Lower lobe of right lung (tissue), 2 donors: Measurements from ENCODE around the gene SIM1. TPM values are rescaled to one million over a fixed set of nuclear protein-coding genes. Genes with fewer than 3 reads are reported as not detected.
"Not testable (repeated sequence)": the region's sequence is repeated elsewhere in the genome, so short reads cannot be mapped to it uniquely, and the experiment has no call there.

ENCODE experiments used
- ATAC-seq, 2 donors: fragments of 200-7000 bp; cut with Tn5 transposase; one replicate each; pipeline ENCODE4 v1.9.1; 2020 to 2022; ENCODE audit warnings: mild to moderate bottlenecking in 2 of 2, moderate library complexity in 2 of 2
- DNase-seq: peaks from one replicate; pipeline ENCODE4 v3.0.0-alpha.2; 2020
- H3K27ac ChIP-seq: fragments of 200-600 bp; one replicate; pipeline ENCODE4 v1.8.0; 2022
- H3K27me3 ChIP-seq: fragments of 200-600 bp; one replicate; pipeline ENCODE4 v1.8.0; 2022; ENCODE audit warnings: low read depth
- H3K36me3 ChIP-seq: fragments of 200-600 bp; one replicate; pipeline ENCODE4 v1.8.0; 2022; ENCODE audit warnings: mild to moderate bottlenecking
- H3K4me1 ChIP-seq: fragments of 200-600 bp; one replicate; pipeline ENCODE4 v1.8.0; 2022
- H3K4me3 ChIP-seq: fragments of 200-600 bp; one replicate; pipeline ENCODE4 v1.8.0; 2022; ENCODE audit warnings: mild to moderate bottlenecking
- H3K9me3 ChIP-seq: fragments of 200-600 bp; one replicate; pipeline ENCODE4 v1.8.0; 2022
- intact Hi-C: fragments of 100-400 bp; cut with DNase I; formaldehyde crosslinking; loops from one replicate; pipeline ENCODE4 v1.11.0; 2022
- total RNA-seq: library from RNA; stranded (reverse); fragmentation: NEBNext Ultra II Directional; extraction: Animal tissue kit (Norgen Biotek cat#: 25700); gene quantifications from one replicate; pipeline ENCODE4 v1.2.1, GENCODE V29; 2021
- TF ChIP-seq, protein P1 (sequence below): fragments of 200-600 bp; IDR thresholded peaks from one replicate; pipeline ENCODE4 v1.8.0; 2022; ENCODE audit warnings: antibody characterized with exemption, mild to moderate bottlenecking
- donor health status: DM: no; HTN: yes; CAD: no; lungs with severe emphysema.

Gene SIM1
- total RNA-seq, 1 donor from 2014 or later: not detected

DNA sequence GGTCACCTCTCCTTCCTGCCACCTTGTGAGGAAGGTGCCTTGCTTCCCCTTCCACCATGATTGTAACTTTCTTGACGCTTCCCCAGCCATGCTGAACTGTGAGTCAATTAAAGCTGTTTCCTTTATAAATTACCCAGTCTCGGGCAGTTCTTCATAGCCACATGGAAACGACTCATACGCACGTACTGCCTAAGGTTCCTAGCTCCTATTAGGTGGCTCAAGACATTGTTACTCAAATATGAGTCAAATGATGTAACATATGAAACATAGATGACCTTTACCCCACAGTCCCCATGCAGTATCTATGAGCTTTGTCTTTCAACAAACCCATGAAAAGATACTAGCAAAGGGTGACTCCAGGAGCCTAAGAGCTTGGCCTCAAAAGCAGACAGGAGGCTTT, 98.3 kb downstream of the SIM1 start:
- H3K9me3 ChIP-seq: no peaks in the 10 kb centered on the region
- DNase-seq: no peak
- H3K27me3 ChIP-seq: no peaks in the 10 kb centered on the region
- TF ChIP-seq, protein P1, sequence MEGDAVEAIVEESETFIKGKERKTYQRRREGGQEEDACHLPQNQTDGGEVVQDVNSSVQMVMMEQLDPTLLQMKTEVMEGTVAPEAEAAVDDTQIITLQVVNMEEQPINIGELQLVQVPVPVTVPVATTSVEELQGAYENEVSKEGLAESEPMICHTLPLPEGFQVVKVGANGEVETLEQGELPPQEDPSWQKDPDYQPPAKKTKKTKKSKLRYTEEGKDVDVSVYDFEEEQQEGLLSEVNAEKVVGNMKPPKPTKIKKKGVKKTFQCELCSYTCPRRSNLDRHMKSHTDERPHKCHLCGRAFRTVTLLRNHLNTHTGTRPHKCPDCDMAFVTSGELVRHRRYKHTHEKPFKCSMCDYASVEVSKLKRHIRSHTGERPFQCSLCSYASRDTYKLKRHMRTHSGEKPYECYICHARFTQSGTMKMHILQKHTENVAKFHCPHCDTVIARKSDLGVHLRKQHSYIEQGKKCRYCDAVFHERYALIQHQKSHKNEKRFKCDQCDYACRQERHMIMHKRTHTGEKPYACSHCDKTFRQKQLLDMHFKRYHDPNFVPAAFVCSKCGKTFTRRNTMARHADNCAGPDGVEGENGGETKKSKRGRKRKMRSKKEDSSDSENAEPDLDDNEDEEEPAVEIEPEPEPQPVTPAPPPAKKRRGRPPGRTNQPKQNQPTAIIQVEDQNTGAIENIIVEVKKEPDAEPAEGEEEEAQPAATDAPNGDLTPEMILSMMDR: no peak
- no peak overlapping the region for H3K4me3 ChIP-seq
- H3K36me3 ChIP-seq: no peaks in the 10 kb centered on the region
- ATAC-seq: no peak
- intact Hi-C loops: no loop called here
- H3K4me1 ChIP-seq: no peaks in the 10 kb centered on the region
- H3K27ac ChIP-seq: no peak overlapping the region

- intact Hi-C loops: no loop called here
- TF ChIP-seq, protein P1: no peak
- Histone ChIP-seq H3K27me3 (no peaks in the 10 kb centered on the region), H3K4me3 (no peak overlapping the region), H3K36me3 (no peaks in the 10 kb centered on the region), H3K27ac (no peak overlapping the region), H3K9me3 (no peaks in the 10 kb centered on the region), H3K4me1 (no peaks in the 10 kb centered on the region)
- no peak for ATAC-seq
- DNase-seq: no peak
These were observed 101.1 kb downstream of the SIM1 start for GRCh38 chr6:100363651-100364050.

- intact Hi-C loops, H3K27me3 ChIP-seq, H3K9me3 ChIP-seq, ATAC-seq, H3K36me3 ChIP-seq, H3K4me1 ChIP-seq, H3K4me3 ChIP-seq, H3K27ac ChIP-seq, DNase-seq: not testable (repeated sequence)
These were observed 109.7 kb downstream of the SIM1 start for GRCh38 chr6:100354736-100355641.

DNA sequence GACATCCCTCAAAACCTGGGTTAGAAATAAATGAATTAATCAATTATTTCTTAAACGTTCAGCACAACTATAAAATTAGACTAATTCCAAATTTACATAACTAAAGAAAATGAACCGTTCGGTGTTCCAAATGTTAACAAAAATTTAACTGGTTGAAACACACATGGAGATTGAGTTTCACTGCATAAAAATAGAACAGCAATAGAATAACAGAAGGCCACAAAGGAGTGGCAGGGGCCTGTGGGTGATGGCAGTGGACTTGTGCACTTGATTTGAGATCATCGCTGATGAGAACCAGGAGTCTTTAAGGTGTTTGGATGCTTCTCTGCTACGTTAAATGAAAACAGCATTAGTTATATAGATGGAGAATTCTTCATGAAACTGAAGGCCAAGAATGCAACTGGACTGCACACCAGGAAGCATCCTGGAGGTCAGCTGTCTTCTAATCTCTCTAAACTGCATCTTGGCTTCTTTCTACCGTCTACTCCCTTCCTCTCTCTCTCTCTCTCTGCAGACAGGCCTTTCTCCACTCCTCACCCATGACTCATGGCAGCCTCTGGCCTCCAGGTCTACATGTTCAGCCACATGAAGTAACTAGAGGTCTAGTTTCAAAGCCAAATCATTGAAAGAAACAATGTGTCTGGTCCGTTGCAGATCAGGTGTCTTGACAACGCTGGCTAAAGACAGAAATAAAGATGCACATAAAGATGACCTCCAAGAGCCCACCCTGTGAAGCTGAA, 111.3 kb downstream of the SIM1 start:
- no peaks in the 10 kb centered on the region for H3K4me1 ChIP-seq
- no peaks in the 10 kb centered on the region for H3K36me3 ChIP-seq
- intact Hi-C loops: no loop called here
- no peaks in the 10 kb centered on the region for H3K27me3 ChIP-seq
- no peaks in the 10 kb centered on the region for H3K9me3 ChIP-seq
- DNase-seq (no peak), ATAC-seq (no peak)
- TF ChIP-seq, protein P1: no peak
- no peak overlapping the region for H3K4me3 ChIP-seq
- H3K27ac ChIP-seq: no peak overlapping the region

GRCh38 chr6:100350139-100350538, 114.6 kb downstream of the SIM1 start:
- no peak overlapping the region for H3K4me3 ChIP-seq
- H3K9me3 ChIP-seq: no peaks in the 10 kb centered on the region
- DNase-seq (no peak), ATAC-seq (no peak)
- no peak overlapping the region for H3K27ac ChIP-seq
- no peaks in the 10 kb centered on the region for H3K36me3 ChIP-seq
- no peaks in the 10 kb centered on the region for H3K4me1 ChIP-seq
- TF ChIP-seq, protein P1: no peak
- intact Hi-C loops: no loop called here
- no peaks in the 10 kb centered on the region for H3K27me3 ChIP-seq

DNA sequence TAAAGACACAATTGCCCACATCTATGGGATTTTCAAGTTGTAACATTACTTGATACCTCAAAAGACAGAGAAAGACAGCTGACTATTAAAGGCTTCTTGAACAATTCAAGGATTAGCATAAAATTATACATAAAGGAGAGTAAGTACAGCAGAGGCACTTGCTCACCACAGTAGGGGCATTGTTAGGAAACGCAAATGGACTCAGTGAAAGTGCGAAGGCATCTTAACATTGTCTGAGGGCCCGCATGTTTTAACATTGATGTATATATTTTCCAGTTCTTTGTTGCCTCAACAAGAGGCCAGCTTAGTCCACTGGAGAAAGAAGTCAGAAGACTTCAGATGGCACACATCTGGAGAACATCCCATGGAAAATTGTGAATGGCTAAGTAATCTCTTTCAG, 115.4 kb downstream of the SIM1 start:
- Histone ChIP-seq H3K27ac (no peak overlapping the region), H3K4me1 (no peaks in the 10 kb centered on the region), H3K36me3 (no peaks in the 10 kb centered on the region), H3K27me3 (no peaks in the 10 kb centered on the region), H3K9me3 (no peaks in the 10 kb centered on the region), H3K4me3 (no peak overlapping the region)
- no peak for DNase-seq
- intact Hi-C loops: no loop called here
- no peak for ATAC-seq
- TF ChIP-seq, protein P1: no peak
